IMR-90 (cell line): ENCODE data around the gene PLXDC1. TPM values are rescaled to one million over a fixed set of nuclear protein-coding genes. Genes with fewer than 3 reads are reported as not detected.

Experiments used
- ATAC-seq: fragments of 200-7000 bp; cut with Tn5 transposase; 2 replicates; pipeline ENCODE4 v1.9.1; 2020; ENCODE audit warnings: low read depth, mild to moderate bottlenecking, moderate library complexity
- BruUV-seq: library from RNA; stranded (reverse); fragments of 400-500 nt; replicated peaks from 2 replicates; lab custom pipeline; 2021; lab: Mats Ljungman, UMichigan
- CTCF ChIA-PET: fragments of 300-600 bp; formaldehyde crosslinking; extraction: SDS; loops from one replicate; lab custom pipeline; 2021; ENCODE audit warnings: antibody characterized with exemption; lab: Yijun Ruan, JAX
- POLR2A ChIA-PET: fragments of 300-600 bp; sonication (Branson Sonifier 250); formaldehyde crosslinking; loops from one replicate; lab custom pipeline; 2022; ENCODE audit warnings: antibody characterized with exemption; ENCODE audit not compliant: unreplicated experiment; lab: Charles Lee
- DNase-seq: peaks from one replicate; pipeline ENCODE4 v3.0.0; 2013
- H2AFZ ChIP-seq: replicated peaks from 2 replicates; pipeline ENCODE3; 2013; ENCODE audit warnings: low read length, mild to moderate bottlenecking; ENCODE audit not compliant: poor library complexity
- H2AK5ac ChIP-seq: 2 replicates; pipeline ENCODE4 v1.6.1; 2013; ENCODE audit warnings: low read depth, low read length, inconsistent platforms
- H2AK9ac ChIP-seq: replicated peaks from 2 replicates; pipeline ENCODE3; 2013; ENCODE audit warnings: mild to moderate bottlenecking, low read depth, low read length, moderate library complexity; ENCODE audit not compliant: poor library complexity
- H2BK120ac ChIP-seq: 2 replicates; pipeline ENCODE4 v1.6.1; 2013; ENCODE audit warnings: low read depth, low read length, inconsistent platforms
- H2BK15ac ChIP-seq: 3 replicates; pipeline ENCODE4 v1.6.1; 2013; ENCODE audit warnings: low read depth, low read length, inconsistent platforms
- H2BK20ac ChIP-seq: 2 replicates; pipeline ENCODE4 v1.6.1; 2013; ENCODE audit warnings: low read depth, mild to moderate bottlenecking, inconsistent platforms, low read length, moderate library complexity
- H2BK5ac ChIP-seq: 2 replicates; pipeline ENCODE4 v1.6.1; 2013; ENCODE audit warnings: mild to moderate bottlenecking, low read depth, low read length, inconsistent platforms; ENCODE audit not compliant: poor library complexity, severe bottlenecking
- H3K14ac ChIP-seq: replicated peaks from 2 replicates; pipeline ENCODE4 v1.6.1; 2013; ENCODE audit warnings: low read depth, low read length, inconsistent platforms
- H3K18ac ChIP-seq: 2 replicates; pipeline ENCODE4 v1.6.1; 2013; ENCODE audit warnings: low read depth, low read length, control low read depth
- H3K23ac ChIP-seq: 2 replicates; pipeline ENCODE4 v1.6.1; 2013; ENCODE audit warnings: low read depth, low read length, inconsistent platforms
- H3K27ac ChIP-seq: 2 replicates; pipeline ENCODE4 v1.5.1; 2013; ENCODE audit warnings: mild to moderate bottlenecking, control low read depth, low read length; ENCODE audit not compliant: insufficient read depth
- H3K27me3 ChIP-seq: 2 replicates; pipeline ENCODE4 v1.6.1; 2013; ENCODE audit warnings: low read length; ENCODE audit not compliant: control insufficient read depth, insufficient read depth
- H3K36me3 ChIP-seq: 2 replicates; pipeline ENCODE4 v1.6.1; 2013; ENCODE audit warnings: low read length, mixed read lengths; ENCODE audit not compliant: control insufficient read depth, insufficient read depth
- H3K4ac ChIP-seq: 2 replicates; pipeline ENCODE4 v1.6.1; 2013; ENCODE audit warnings: low read depth, low read length, inconsistent platforms
- H3K4me1 ChIP-seq: 2 replicates; pipeline ENCODE4 v1.6.1; 2013; ENCODE audit warnings: low read length, mixed read lengths; ENCODE audit not compliant: control insufficient read depth, insufficient read depth
- H3K4me2 ChIP-seq: 2 replicates; pipeline ENCODE4 v1.6.1; 2013; ENCODE audit warnings: low read depth, mild to moderate bottlenecking, control low read depth, low read length, moderate library complexity
- H3K4me3 ChIP-seq: 2 replicates; pipeline ENCODE4 v1.5.1; 2013; ENCODE audit warnings: low read depth, mild to moderate bottlenecking, control low read depth, low read length, moderate library complexity; ENCODE audit not compliant: insufficient read depth
- H3K56ac ChIP-seq: 2 replicates; pipeline ENCODE4 v1.6.1; 2013; ENCODE audit warnings: low read length, inconsistent platforms; ENCODE audit not compliant: insufficient read depth; ENCODE audit errors: extremely low read depth
- H3K79me1 ChIP-seq, 2 experiments: 2 replicates each; pipeline ENCODE4 v1.6.1; 2013; ENCODE audit warnings: low read length in 2 of 2, inconsistent platforms in 1 of 2, low read depth in 1 of 2
- H3K9ac ChIP-seq: 2 replicates; pipeline ENCODE4 v1.6.1; 2013; ENCODE audit warnings: low read depth, low read length, control low read depth
- H3K9me1 ChIP-seq: 2 replicates; pipeline ENCODE4 v1.6.1; 2013; ENCODE audit warnings: low read length, inconsistent platforms; ENCODE audit not compliant: insufficient read depth
- H3K9me3 ChIP-seq: 2 replicates; pipeline ENCODE4 v1.6.1; 2013; ENCODE audit warnings: low read length; ENCODE audit not compliant: control insufficient read depth, insufficient read depth
- H4K20me1 ChIP-seq: 2 replicates; pipeline ENCODE4 v1.6.1; 2013; ENCODE audit warnings: low read length, inconsistent platforms; ENCODE audit not compliant: insufficient read depth
- H4K5ac ChIP-seq: 2 replicates; pipeline ENCODE4 v1.6.1; 2013; ENCODE audit warnings: mild to moderate bottlenecking, low read depth, low read length, control low read depth
- H4K8ac ChIP-seq, 2 experiments: 2 replicates each; pipeline ENCODE4 v1.6.1; 2013; ENCODE audit warnings: low read depth in 2 of 2, low read length in 2 of 2, control low read depth in 1 of 2, inconsistent platforms in 1 of 2
- H4K91ac ChIP-seq: 2 replicates; pipeline ENCODE4 v1.6.1; 2013; ENCODE audit warnings: low read depth, low read length, inconsistent platforms; ENCODE audit not compliant: insufficient read depth
- BHLHE40 ChIP-seq: fragments of 150-350 bp; IDR thresholded peaks from 2 replicates; pipeline ENCODE4 v1.6.1; 2016; ENCODE audit warnings: mild to moderate bottlenecking, low read depth, low read length
- CEBPB ChIP-seq: IDR thresholded peaks from 2 replicates; pipeline ENCODE4 v1.6.1; 2012; ENCODE audit warnings: low read depth, low read length, improper control_type of control experiment
- FOS ChIP-seq: fragments of 150-350 bp; IDR thresholded peaks from 2 replicates; pipeline ENCODE4 v1.6.1; 2016; ENCODE audit warnings: low read depth, low read length
- WGBS, 2 experiments: methylation state at CpG; one replicate each; pipeline versions ENCODE4 v1.1.5 to v1.1.7; 2013; ENCODE audit warnings: missing lambda C conversion rate in 2 of 2; ENCODE audit not compliant: insufficient read length in 1 of 2; ENCODE audit errors: extremely low coverage in 2 of 2; 5-methylcytosine and 5-hydroxymethylcytosine counted together
- dilution Hi-C: fragments of 300-500 bp; cut with HindIII; formaldehyde crosslinking; loops from one replicate; pipeline ENCODE4 v1.14.3; 2018; ENCODE audit warnings: low sequenced_read_pairs; ENCODE audit not compliant: unreplicated experiment
- in situ Hi-C: fragments of 300-500 bp; cut with MboI; formaldehyde crosslinking; loops from 3 replicates; pipeline ENCODE4 v1.14.3; 2019; ENCODE audit warnings: low sequenced_read_pairs, inconsistent platforms, mixed read lengths
- intact Hi-C: fragments of 100-400 bp; cut with micrococcal nuclease; formaldehyde crosslinking; loops from 2 replicates; pipeline ENCODE4 v1.10.0; 2022
- polyA plus RNA-seq, 3 experiments: library from polyadenylated mRNA; depleted of rRNA; stranded (reverse); fragments of >200 nt; gene quantifications; 2 replicates each; pipeline ENCODE4 v1.2.3, GENCODE V29; 2012; ENCODE audit warnings: low replicate concordance in 1 of 3
- total RNA-seq: library from RNA; depleted of rRNA; stranded (reverse); fragments of >200 nt; gene quantifications from 2 replicates; pipeline ENCODE4 v1.2.3, GENCODE V29; 2012

PLXDC1 gene
- total and polyA plus RNA-seq, 2 of the 4 experiments (the other 2 are of a cell fraction), result under 0.01 to 0.50 TPM

DNA sequence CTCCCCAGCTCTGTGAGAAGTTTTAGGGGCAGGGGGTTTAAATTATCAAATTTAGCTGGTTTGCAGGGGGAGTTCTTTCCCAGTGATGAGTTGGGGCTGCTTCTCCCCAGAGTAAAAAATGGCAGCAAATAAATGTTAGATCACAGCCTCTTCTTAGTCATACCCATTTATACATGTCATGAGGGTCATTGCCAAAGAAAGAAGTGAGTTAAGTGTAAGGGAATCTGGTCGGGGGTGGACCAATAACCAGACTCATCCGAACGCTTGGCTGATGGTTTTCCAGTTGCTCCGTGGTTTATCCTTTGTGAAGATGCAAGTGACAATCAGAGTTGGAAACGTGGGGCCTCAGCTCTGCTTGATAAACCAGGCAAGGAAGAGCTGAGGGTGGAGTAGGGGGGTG, 87.1 kb downstream of the PLXDC1 start:
- no TSS peak for BruUV-seq
- Histone ChIP-seq H3K14ac (no peak overlapping the region), H3K4me1 (peaks cover 15% of the 10 kb centered on the region), H4K91ac (no peak overlapping the region), H3K9me1 (peaks cover 3% of the 10 kb centered on the region; the same call in 1 of the 2 replicates), H2AK5ac (no peak overlapping the region), H3K79me1 (no peaks in the 10 kb centered on the region), H3K4me3 (no peak overlapping the region), H3K36me3 (no peaks in the 10 kb centered on the region), H3K4ac (no peak overlapping the region), H3K27ac (no peak overlapping the region), H2BK120ac (no peak overlapping the region), H3K9ac (no peak overlapping the region), H3K4me2 (peak overlapping the region; percentile 21; the same call in 1 of the 2 replicates), H2AFZ (peak overlapping the region; percentile 47), H4K8ac (no peak overlapping the region), H3K9me3 (no peaks in the 10 kb centered on the region), H3K27me3 (peaks cover 3% of the 10 kb centered on the region), H2BK20ac (no peak overlapping the region), H3K23ac (no peak overlapping the region), H4K20me1 (no peaks in the 10 kb centered on the region), H4K5ac (no peak overlapping the region), H2BK15ac (no peak overlapping the region), H3K56ac (no peak overlapping the region), H2AK9ac (no peak overlapping the region), H3K18ac (no peak overlapping the region), H2BK5ac (no peak overlapping the region)
- in situ Hi-C loops, result no loop called here
- ChIA-PET POLR2A (no interaction called here), CTCF (interaction anchor here (0.6 to 1.6 kb wide), 4 partner anchors 11 to 254 kb away, joined by 3 to 6 read pairs (median 4); no protein-coding TSS in a partner anchor)
- dilution Hi-C loops, result no loop called here
- ATAC-seq, result peak; percentile 73
- DNase-seq, result peak; percentile 89
- 0% methylated on average over 2 of the region's 5 CpGs; no CpG with 5 or more reads in 1 of the 2 experiments for WGBS, 2 experiments
- intact Hi-C loops, result loop anchor here (5.0 to 10.0 kb wide), 2 partner anchors 82 to 170 kb away; no protein-coding TSS in a partner anchor
- TF ChIP-seq CEBPB, result peak; percentile 85
- TF ChIP-seq BHLHE40, result no peak
- TF ChIP-seq FOS, result peak; percentile 75
